ENCODE results near the gene LRRFIP2.
"Not testable (repeated sequence)": the region's sequence is repeated elsewhere in the genome, so short reads cannot be mapped to it uniquely, and the experiment has no call there.

Gene LRRFIP2

GRCh38 chr3:37056826-37057225 is 117.6 kb downstream of the LRRFIP2 start:
- TF ChIP-seq FOXA1 (IDR thresholded peaks at IDR 0.05) = no peak
- no peak for TF ChIP-seq SUZ12 (IDR thresholded peaks at IDR 0.05)
- TF ChIP-seq HDGF (IDR thresholded peaks at IDR 0.05; ENCODE audit: borderline replicate concordance) = no peak
- TF ChIP-seq PKNOX1 (IDR thresholded peaks at IDR 0.05) = no peak
- no peak for TF ChIP-seq NFRKB (IDR thresholded peaks at IDR 0.05)
- TF ChIP-seq FOXK2 (IDR thresholded peaks at IDR 0.05) = no peak
- no peak for TF ChIP-seq CTBP1 (IDR thresholded peaks at IDR 0.05; ENCODE audit: borderline replicate concordance)
- no peak for TF ChIP-seq ZNF384 (IDR thresholded peaks at IDR 0.05)
- no peak for TF ChIP-seq SP1 (IDR thresholded peaks at IDR 0.05)
- TF ChIP-seq ELF4 (IDR thresholded peaks at IDR 0.05) = no peak
- TF ChIP-seq L3MBTL2 (conservative IDR thresholded peaks at IDR 0.05) = no peak
- no peak for TF ChIP-seq LEF1 (IDR thresholded peaks at IDR 0.05; ENCODE audit: borderline replicate concordance)
- TF ChIP-seq BHLHE40 (IDR thresholded peaks at IDR 0.05; ENCODE audit: borderline replicate concordance) = no peak
- TF ChIP-seq FOXM1 (IDR thresholded peaks at IDR 0.05; ENCODE audit: borderline replicate concordance) = no peak
- TF ChIP-seq TARDBP (IDR thresholded peaks at IDR 0.05) = no peak
- no peak for TF ChIP-seq ARNT (IDR thresholded peaks at IDR 0.05)
- ChIA-PET POLR2A (no interaction called here), CTCF (no interaction called here)
- no peak for DNase-seq (ENCODE audit: extremely low spot score)

- DNase-seq (ENCODE audit: extremely low spot score); CTCF ChIA-PET; POLR2A ChIA-PET: not testable (repeated sequence)
Measured at GRCh38 chr3:37055077-37055476, 119.3 kb downstream of the LRRFIP2 start.

- peak; percentile 60 for TF ChIP-seq PKNOX1 (IDR thresholded peaks at IDR 0.05)
- TF ChIP-seq SP1 (IDR thresholded peaks at IDR 0.05) = no peak
- POLR2A ChIA-PET = no interaction called here
- DNase-seq (ENCODE audit: extremely low spot score) = peak; percentile 23
- CTCF ChIA-PET = no interaction called here
Measured at GRCh38 chr3:37054370-37054769, 120.0 kb downstream of the LRRFIP2 start.

DNA sequence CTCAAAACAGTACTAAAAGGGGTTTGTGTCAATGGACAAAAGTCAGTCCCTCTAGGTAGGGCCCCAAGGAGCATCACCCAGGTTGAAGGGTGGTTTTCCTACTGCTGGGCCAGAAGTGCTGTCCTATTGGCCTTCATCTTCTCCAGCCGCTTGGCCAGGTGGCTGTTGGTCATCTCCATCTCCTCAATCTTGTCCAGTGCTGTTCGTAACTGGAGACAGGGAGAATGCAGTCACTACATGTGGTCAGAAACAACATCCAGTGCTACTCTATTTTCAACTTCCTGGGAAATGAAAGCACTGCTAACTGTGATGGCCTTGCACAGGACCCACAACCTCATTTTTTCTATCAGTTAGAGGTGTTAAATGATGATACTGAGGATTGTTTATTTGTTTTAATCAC is 120.6 kb downstream of the LRRFIP2 start:
- POLR2A ChIA-PET = no interaction called here
- CTCF ChIA-PET = no interaction called here
- no peak for DNase-seq (ENCODE audit: extremely low spot score)
- TF ChIP-seq FOXM1 (IDR thresholded peaks at IDR 0.05; ENCODE audit: borderline replicate concordance) (no peak), NFRKB (IDR thresholded peaks at IDR 0.05) (no peak), BHLHE40 (IDR thresholded peaks at IDR 0.05; ENCODE audit: borderline replicate concordance) (no peak), SUZ12 (IDR thresholded peaks at IDR 0.05) (no peak), ARNT (IDR thresholded peaks at IDR 0.05) (no peak), SP1 (IDR thresholded peaks at IDR 0.05) (no peak), L3MBTL2 (conservative IDR thresholded peaks at IDR 0.05) (no peak), ZNF384 (IDR thresholded peaks at IDR 0.05) (no peak), CTBP1 (IDR thresholded peaks at IDR 0.05; ENCODE audit: borderline replicate concordance) (no peak), HDGF (IDR thresholded peaks at IDR 0.05; ENCODE audit: borderline replicate concordance) (no peak), PKNOX1 (IDR thresholded peaks at IDR 0.05) (no peak), LEF1 (IDR thresholded peaks at IDR 0.05; ENCODE audit: borderline replicate concordance) (no peak), TARDBP (IDR thresholded peaks at IDR 0.05) (no peak), ELF4 (IDR thresholded peaks at IDR 0.05) (no peak), FOXA1 (IDR thresholded peaks at IDR 0.05) (no peak), FOXK2 (IDR thresholded peaks at IDR 0.05) (no peak)

- DNase-seq (ENCODE audit: extremely low spot score) = no peak
- POLR2A ChIA-PET = no interaction called here
- TF ChIP-seq NFRKB (IDR thresholded peaks at IDR 0.05) (no peak), ZNF384 (IDR thresholded peaks at IDR 0.05) (no peak), ELF4 (IDR thresholded peaks at IDR 0.05) (no peak), L3MBTL2 (conservative IDR thresholded peaks at IDR 0.05) (no peak), FOXA1 (IDR thresholded peaks at IDR 0.05) (no peak), TARDBP (IDR thresholded peaks at IDR 0.05) (no peak), LEF1 (IDR thresholded peaks at IDR 0.05; ENCODE audit: borderline replicate concordance) (no peak), FOXK2 (IDR thresholded peaks at IDR 0.05) (no peak), BHLHE40 (IDR thresholded peaks at IDR 0.05; ENCODE audit: borderline replicate concordance) (no peak)
- CTCF ChIA-PET = no interaction called here
Measured at GRCh38 chr3:37053337-37053736, 121.0 kb downstream of the LRRFIP2 start.

DNA sequence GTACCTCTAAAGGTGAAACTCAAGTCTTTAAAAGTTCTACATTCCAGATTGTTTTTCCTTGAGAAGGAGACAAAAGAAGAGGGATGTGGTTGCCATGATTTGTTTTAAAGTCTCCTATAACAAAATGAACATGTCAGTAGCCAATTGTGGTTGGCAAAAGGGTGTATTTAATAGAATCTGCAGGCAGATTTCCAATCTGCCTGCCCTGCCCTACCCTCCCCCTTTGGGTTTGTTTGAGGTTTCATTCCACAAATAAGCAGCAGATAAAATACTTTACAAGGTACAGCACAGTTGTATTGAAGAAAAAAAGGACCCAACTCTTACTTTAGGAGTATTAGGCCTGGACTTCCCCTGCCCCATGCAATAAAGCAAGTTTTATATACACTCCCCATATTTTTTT is 121.5 kb downstream of the LRRFIP2 start:
- ChIA-PET POLR2A (no interaction called here), CTCF (no interaction called here)
- no peak for TF ChIP-seq ARNT (IDR thresholded peaks at IDR 0.05)
- DNase-seq (ENCODE audit: extremely low spot score) = no peak

- ChIA-PET CTCF (no interaction called here), POLR2A (no interaction called here)
- DNase-seq (ENCODE audit: extremely low spot score) = no peak
- TF ChIP-seq SP1 (IDR thresholded peaks at IDR 0.05) = no peak
- no peak for TF ChIP-seq FOXK2 (IDR thresholded peaks at IDR 0.05)
- no peak for TF ChIP-seq LEF1 (IDR thresholded peaks at IDR 0.05; ENCODE audit: borderline replicate concordance)
- TF ChIP-seq BHLHE40 (IDR thresholded peaks at IDR 0.05; ENCODE audit: borderline replicate concordance) = no peak
- TF ChIP-seq NFRKB (IDR thresholded peaks at IDR 0.05) = no peak
- TF ChIP-seq FOXM1 (IDR thresholded peaks at IDR 0.05; ENCODE audit: borderline replicate concordance) = no peak
- no peak for TF ChIP-seq ARNT (IDR thresholded peaks at IDR 0.05)
Measured at GRCh38 chr3:37050282-37050681, 124.1 kb downstream of the LRRFIP2 start.

- POLR2A ChIA-PET; DNase-seq (ENCODE audit: extremely low spot score); CTCF ChIA-PET: not testable (repeated sequence)
Measured at GRCh38 chr3:37042712-37043111, 131.7 kb downstream of the LRRFIP2 start.
